NCI-H1092 (cell line): ENCODE measurements around the gene FHIP1B.

Experiments used
- DNase-seq: peaks from one replicate; lab custom pipeline; 2025; lab: John Stamatoyannopoulos, UW

The FHIP1B gene

DNA sequence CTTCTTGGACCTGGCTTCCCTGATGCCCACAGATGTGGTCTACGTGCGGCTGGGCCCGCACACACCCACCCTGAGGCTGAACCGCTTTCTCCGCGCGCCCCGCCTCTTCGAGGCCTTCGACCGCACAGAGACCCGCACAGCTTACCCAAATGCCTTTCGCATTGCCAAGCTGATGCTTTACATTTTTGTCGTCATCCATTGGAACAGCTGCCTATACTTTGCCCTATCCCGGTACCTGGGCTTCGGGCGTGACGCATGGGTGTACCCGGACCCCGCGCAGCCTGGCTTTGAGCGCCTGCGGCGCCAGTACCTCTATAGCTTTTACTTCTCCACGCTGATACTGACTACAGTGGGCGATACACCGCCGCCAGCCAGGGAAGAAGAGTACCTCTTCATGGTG is 5.7 kb upstream of the FHIP1B start:
- DNase-seq = no peak

GRCh38 chr11:6238902-6239301 is 4.5 kb upstream of the FHIP1B start, which contains the start of gene CNGA4:
TSS of gene CNGA4 (plus strand) at chr11:6239089. CDS start at chr11:6239207, 118 bp downstream.
- no peak for DNase-seq

DNA sequence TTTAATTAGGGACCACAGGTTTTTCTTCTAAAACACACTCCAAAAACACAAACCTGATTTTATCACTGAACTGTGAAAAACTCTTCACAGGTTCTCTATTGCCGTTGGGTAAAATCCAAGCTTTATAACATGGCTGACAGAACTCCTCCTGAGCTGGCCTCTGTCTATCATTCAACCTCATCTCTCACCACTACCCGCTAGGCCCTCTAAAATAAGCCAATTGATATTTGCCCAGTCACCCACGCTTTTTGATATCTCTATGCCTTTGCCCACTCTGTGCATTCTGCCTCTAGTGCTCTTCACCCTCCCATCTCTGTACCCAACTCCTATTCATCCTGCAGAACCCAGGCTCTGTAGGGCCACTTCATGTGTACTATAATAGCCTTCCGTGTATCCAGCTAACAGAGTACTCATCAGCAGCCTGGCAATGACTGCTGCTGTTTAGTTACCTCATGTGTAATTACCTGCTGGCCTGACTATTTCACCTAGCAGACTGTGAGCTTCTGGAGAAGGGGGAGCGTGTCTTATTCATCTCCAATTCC is 3.4 kb upstream of the FHIP1B start:
- no peak for DNase-seq

- no peak for DNase-seq
Measured at GRCh38 chr11:6237266-6237665, 2.8 kb upstream of the FHIP1B start.

DNA sequence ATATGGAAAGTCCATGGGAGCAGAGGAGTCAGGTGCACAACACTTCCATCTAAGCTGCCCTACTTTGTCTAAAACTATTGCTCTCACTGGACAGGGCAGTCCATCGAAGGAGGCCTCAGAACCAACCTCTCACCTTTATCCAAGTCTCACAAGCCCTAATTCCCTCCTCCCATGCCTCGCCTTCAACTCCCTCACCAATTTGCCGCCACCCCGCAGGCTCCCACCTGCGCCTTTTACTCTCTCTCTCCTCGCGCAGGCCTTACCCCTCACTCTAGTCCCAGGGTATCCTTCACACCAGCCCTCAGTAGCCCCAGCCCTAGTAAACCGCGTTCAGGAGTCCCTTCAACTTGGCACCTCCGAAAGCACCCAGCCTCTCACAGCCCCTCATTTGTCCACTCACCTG is 451 bp downstream of the FHIP1B start:
- DNase-seq = no peak

DNA sequence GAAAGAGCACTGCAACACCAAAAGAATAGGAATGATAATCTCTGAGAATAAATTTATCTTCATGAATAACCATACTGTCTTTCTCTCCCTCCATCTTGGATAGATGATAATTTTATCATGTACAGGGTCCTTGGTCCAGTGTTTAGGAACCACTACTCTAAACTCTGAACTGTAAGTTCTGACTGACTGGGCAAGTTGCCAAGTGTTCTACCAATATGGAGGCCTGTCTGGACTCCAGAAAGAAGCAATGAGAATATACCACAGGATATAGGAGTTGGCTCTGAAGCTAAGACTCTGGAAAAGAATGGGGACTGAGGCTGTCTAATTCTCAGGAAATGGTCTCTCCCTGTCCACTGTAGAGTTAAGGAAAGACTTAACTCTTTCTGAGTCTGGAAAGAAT is 1.5 kb downstream of the FHIP1B start:
- DNase-seq = no peak

- no peak for DNase-seq
Measured at GRCh38 chr11:6229911-6230310, 4.5 kb downstream of the FHIP1B start.

DNA sequence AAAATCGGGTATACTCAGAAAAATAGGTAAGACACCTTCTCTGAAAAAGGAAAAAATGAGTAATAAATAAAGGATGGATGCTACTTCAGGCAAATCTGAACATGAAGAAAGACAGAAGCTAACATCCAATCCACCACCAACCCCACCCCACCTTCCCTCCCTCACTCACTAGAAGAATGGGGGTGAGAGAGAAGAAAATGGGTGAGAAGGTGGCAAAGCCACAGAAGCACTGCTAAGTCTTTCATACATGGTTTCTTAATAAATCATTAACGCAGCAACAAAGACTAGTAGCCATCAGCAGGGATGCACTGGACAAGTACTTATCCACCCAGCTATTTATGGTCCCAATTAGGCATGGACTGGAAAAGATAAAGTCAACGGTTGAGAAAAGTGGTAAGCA is 5.9 kb downstream of the FHIP1B start:
- DNase-seq = no peak

- no peak for DNase-seq
Measured at GRCh38 chr11:6225896-6226295, 8.5 kb downstream of the FHIP1B start.

GRCh38 chr11:6225024-6225423 is 9.4 kb downstream of the FHIP1B start:
- DNase-seq = no peak

- no peak for DNase-seq
Measured at GRCh38 chr11:6224421-6224820, 10.0 kb downstream of the FHIP1B start.

DNA sequence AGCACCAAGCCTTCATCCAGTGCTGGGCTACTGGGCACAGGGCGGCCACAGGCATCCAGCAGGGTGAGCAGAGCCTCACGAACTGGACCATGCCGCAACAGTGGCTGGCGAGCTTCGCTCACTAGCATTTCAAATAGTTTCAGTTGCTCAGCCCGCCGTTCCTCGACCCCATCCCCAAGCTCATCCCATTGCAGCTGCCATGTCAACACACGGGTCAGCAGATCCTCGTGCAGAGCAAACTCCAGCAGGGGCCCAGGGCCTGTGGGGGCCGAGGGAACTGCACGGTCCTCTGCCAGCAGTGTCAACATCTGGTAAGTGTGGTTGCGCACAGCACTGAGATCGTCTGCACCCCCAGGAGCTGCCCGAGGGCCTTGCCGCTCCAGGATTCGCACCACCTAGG is 10.6 kb downstream of the FHIP1B start:
- no peak for DNase-seq

GRCh38 chr11:6219359-6219758 is 15.1 kb downstream of the FHIP1B start:
- DNase-seq = no peak

GRCh38 chr11:6217722-6218121 is 16.7 kb downstream of the FHIP1B start:
- no peak for DNase-seq

DNA sequence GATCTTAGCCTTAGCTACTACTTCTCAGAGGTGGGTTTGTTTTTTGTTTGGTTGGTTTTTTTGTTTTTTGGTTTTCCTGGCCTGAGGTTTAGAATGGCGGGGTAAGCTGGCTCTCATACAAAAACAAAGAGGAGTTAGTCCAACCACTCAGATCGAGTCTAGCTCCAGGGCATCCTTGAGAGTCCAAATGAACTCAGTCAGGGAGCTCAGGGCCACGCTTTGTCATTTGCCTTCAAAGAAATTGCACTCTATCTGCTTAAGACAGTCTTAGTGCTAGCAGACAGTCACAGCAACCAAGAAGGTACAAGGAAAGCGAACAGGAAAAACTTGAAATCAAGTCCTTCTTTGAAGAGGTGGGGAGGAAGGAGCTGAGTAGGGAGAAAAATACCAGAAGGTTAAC is 17.9 kb downstream of the FHIP1B start:
- DNase-seq = no peak

DNA sequence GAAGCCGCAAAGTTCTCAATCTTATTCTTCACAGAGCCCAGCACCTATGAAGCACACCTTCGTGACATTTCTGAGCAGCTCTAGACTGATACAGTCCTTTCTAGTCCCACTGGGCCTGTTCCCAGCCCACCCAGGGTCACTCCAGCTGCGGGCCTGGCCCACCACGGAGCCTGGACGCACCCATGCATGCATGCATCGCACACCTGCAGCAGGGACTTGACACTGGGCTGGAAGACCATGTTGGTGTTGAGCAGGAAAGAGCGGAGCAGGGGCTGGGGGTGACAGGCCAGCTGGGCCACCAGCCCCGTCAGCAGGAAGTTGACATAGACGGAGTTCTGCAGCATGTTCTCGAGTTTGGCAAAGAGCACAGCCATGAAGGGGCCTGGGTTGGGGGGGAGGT is 19.9 kb downstream of the FHIP1B start:
- DNase-seq = no peak

DNA sequence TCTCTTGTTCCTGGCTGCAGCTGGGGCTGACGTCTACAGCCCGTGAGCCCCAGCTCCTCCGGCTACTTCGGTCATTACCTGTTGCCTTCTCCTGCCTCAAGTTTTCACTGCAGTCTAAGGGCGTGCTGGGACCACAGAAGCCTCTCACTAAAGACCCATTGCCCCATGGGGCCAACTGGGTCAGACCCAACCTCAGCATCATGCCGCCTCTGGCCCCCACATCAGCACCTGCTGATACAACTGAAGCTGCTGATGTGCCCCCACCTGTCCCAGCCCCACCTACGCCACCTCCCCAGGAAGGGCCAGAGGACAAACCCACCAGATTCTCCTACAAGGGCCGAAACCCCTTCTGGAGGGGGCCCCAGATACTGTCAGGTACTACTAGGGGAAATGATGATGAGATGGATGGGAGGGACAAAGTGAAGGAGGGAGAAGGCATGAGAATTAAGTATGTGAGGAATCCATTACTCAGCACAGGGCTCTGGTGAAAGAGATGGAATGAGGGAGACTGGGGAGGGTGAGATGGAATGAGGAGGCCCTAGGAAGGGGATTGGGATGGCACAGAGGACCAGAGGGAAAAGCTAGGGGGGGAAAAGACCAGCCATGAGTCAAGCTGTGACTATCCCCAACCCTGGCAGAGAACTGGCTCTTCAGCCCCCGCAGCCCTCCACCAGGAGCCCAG is 24.0 kb downstream of the FHIP1B start:
- DNase-seq = no peak

DNA sequence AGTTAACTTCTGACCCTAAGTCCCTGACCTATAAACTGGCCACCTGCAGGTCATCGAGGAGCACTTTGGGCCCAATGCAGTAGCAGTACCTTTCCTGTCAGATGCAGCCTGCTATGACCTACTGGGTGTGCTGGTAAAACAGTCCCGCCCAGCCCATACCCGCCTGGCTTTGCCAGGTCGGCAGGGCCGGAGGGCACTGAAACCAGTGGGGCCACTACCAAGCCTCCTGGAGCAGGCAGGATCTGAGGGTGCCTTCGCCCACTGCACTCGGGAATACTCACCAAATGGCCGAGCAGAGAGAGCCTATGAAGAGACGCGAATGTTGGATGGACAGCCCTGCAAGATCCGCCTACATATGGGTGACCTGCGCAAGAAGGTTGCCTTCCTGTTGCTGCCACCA is 24.6 kb downstream of the FHIP1B start:
- DNase-seq = no peak

DNA sequence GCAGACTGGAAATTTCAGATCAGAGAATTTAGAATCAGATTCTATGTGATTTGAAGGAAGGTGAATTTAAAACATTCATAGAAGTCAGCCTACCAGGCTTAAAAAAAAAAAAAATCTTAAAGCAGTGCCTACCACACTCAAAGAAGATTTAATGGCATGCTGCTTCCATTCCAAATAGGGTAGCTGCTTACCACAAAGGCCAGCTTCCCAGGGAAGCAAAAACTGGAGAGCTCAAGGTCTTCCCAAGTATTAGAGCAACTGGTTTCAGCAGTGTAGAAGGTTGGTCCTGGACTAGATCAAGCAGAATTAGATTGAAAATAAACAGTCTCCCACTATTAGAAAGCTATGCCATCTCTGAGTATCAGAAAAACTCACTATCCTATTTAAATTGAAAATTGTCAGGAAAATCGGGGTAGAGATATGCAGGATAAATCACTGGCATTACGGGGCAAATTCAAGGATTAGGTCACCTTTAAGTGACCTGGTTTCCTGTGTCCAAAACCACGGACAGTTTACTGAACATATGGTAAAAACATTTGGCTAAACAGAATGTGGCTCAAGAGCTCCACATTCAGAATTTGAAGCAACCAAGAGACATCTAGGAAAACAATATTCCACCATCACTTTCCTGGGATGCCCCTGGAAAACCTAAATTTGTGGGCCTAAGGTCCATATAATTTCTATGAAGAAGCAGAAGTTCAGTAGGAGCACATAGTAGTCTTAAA is 27.8 kb downstream of the FHIP1B start:
- no peak for DNase-seq

DNA sequence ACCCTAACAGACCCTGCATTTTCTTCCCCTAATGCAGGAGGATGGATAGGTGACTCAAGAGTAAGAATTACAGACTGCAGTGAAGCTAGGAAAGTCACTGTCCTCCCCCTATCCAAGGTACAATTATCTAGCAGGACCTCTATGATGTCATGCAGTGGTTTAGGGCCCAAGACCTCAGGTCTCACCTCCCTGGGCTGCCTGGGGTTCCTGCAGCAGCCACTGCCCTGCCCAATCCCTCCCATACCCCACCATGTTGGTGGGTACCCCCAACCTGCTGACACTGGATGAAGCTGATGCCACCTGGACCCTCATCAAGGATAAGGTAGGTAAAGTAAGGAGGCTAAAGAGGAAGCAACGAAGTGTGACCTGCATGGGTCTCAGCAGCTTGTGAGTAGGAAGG is 29.1 kb downstream of the FHIP1B start, which contains the start of gene C11orf42:
C11orf42 (plus strand) TSS at position 192 of the 400 bp plus-strand sequence; CDS start at position 251, 59 bp downstream.
- no peak for DNase-seq

GRCh38 chr11:6204706-6205105 is 29.7 kb downstream of the FHIP1B start:
- no peak for DNase-seq

- DNase-seq = no peak
Measured at GRCh38 chr11:6203327-6203726, 31.1 kb downstream of the FHIP1B start.

- DNase-seq = no peak
Measured at GRCh38 chr11:6202041-6202440, 32.4 kb downstream of the FHIP1B start.
